Measurements from ENCODE around the gene SLC52A3. TPM values are rescaled to one million over a fixed set of nuclear protein-coding genes. Genes with fewer than 3 reads are reported as not detected.

The SLC52A3 gene
- total RNA-seq, 4 donors from 2014 or later, result 0.15 to 8.5 (median 2.2) TPM

GRCh38 chr20:751761-752160, 16.5 kb downstream of the SLC52A3 start:
- H3K27me3 ChIP-seq, result peaks cover 4% of the 10 kb centered on the region
- WGBS, result 53% methylated on average over 5 of the region's 5 CpGs
- H3K27ac ChIP-seq, result no peak overlapping the region
- no peaks in the 10 kb centered on the region for H3K4me1 ChIP-seq
- DNase-seq (ENCODE audit: low spot score in 2 of 2), result no peak
- H3K36me3 ChIP-seq, result no peaks in the 10 kb centered on the region
- H3K4me3 ChIP-seq, result no peak overlapping the region
- no peaks in the 10 kb centered on the region for H3K9me3 ChIP-seq
- no peak for TF ChIP-seq CTCF (IDR thresholded peaks at IDR 0.05)
- no peak for TF ChIP-seq POLR2A (IDR thresholded peaks at IDR 0.05)
- TF ChIP-seq EP300 (IDR thresholded peaks at IDR 0.05), result no peak
- TF ChIP-seq POLR2AphosphoS5 (IDR thresholded peaks at IDR 0.05), result no peak

GRCh38 chr20:750801-751200, 17.5 kb downstream of the SLC52A3 start:
- Histone ChIP-seq H3K27ac (no peak overlapping the region), H3K4me3 (no peak overlapping the region), H3K36me3 (no peaks in the 10 kb centered on the region), H3K4me1 (no peaks in the 10 kb centered on the region), H3K27me3 (peaks cover 4% of the 10 kb centered on the region), H3K9me3 (no peaks in the 10 kb centered on the region)
- DNase-seq (ENCODE audit: low spot score in 2 of 2), result no peak
- no peak for TF ChIP-seq CTCF (IDR thresholded peaks at IDR 0.05)
- no peak for TF ChIP-seq POLR2AphosphoS5 (IDR thresholded peaks at IDR 0.05)
- no peak for TF ChIP-seq POLR2A (IDR thresholded peaks at IDR 0.05)
- no peak for TF ChIP-seq EP300 (IDR thresholded peaks at IDR 0.05)
- WGBS, result 90% methylated on average over 3 of the region's 3 CpGs

GRCh38 chr20:745683-746301, 22.5 kb downstream of the SLC52A3 start:
- 88% methylated on average over 4 of the region's 4 CpGs for WGBS
- Histone ChIP-seq H3K4me3 (no peak overlapping the region), H3K9me3 (peaks cover 6% of the 10 kb centered on the region), H3K4me1 (peaks cover under 1% of the 10 kb centered on the region), H3K27ac (no peak overlapping the region), H3K36me3 (no peaks in the 10 kb centered on the region), H3K27me3 (peaks cover 12% of the 10 kb centered on the region)
- no peak for DNase-seq (ENCODE audit: low spot score in 2 of 2)
- TF ChIP-seq POLR2A (IDR thresholded peaks at IDR 0.05) (no peak), EP300 (IDR thresholded peaks at IDR 0.05) (no peak), CTCF (IDR thresholded peaks at IDR 0.05) (no peak), POLR2AphosphoS5 (IDR thresholded peaks at IDR 0.05) (no peak)

- Histone ChIP-seq H3K27ac (no peak overlapping the region), H3K36me3 (no peaks in the 10 kb centered on the region), H3K9me3 (peaks cover 6% of the 10 kb centered on the region), H3K4me3 (no peak overlapping the region), H3K4me1 (peaks cover 18% of the 10 kb centered on the region), H3K27me3 (peaks cover 15% of the 10 kb centered on the region)
- DNase-seq (ENCODE audit: low spot score in 2 of 2), result no peak
- TF ChIP-seq POLR2AphosphoS5 (IDR thresholded peaks at IDR 0.05), result no peak
- no peak for TF ChIP-seq POLR2A (IDR thresholded peaks at IDR 0.05)
- no peak for TF ChIP-seq CTCF (IDR thresholded peaks at IDR 0.05)
- TF ChIP-seq EP300 (IDR thresholded peaks at IDR 0.05), result no peak
- WGBS, result 74% methylated on average over 2 of the region's 2 CpGs
Observed at GRCh38 chr20:742156-742555, 26.1 kb downstream of the SLC52A3 start.

GRCh38 chr20:741620-742019, 26.7 kb downstream of the SLC52A3 start:
- H3K27me3 ChIP-seq, result peaks cover 15% of the 10 kb centered on the region
- no peak for DNase-seq (ENCODE audit: low spot score in 2 of 2)
- TF ChIP-seq EP300 (IDR thresholded peaks at IDR 0.05), result no peak
- no peak for TF ChIP-seq CTCF (IDR thresholded peaks at IDR 0.05)
- TF ChIP-seq POLR2AphosphoS5 (IDR thresholded peaks at IDR 0.05), result no peak
- TF ChIP-seq POLR2A (IDR thresholded peaks at IDR 0.05), result no peak
- H3K4me1 ChIP-seq, result peaks cover 18% of the 10 kb centered on the region
- H3K4me3 ChIP-seq, result no peak overlapping the region
- no peak overlapping the region for H3K27ac ChIP-seq
- no peaks in the 10 kb centered on the region for H3K36me3 ChIP-seq
- H3K9me3 ChIP-seq, result peaks cover 6% of the 10 kb centered on the region
- WGBS, result 58% methylated on average over 6 of the region's 6 CpGs
